ENCODE measurements around the gene PYGM.

- no peak for TF ChIP-seq POLR2A (IDR thresholded peaks at IDR 0.05)
- TF ChIP-seq, protein P1, sequence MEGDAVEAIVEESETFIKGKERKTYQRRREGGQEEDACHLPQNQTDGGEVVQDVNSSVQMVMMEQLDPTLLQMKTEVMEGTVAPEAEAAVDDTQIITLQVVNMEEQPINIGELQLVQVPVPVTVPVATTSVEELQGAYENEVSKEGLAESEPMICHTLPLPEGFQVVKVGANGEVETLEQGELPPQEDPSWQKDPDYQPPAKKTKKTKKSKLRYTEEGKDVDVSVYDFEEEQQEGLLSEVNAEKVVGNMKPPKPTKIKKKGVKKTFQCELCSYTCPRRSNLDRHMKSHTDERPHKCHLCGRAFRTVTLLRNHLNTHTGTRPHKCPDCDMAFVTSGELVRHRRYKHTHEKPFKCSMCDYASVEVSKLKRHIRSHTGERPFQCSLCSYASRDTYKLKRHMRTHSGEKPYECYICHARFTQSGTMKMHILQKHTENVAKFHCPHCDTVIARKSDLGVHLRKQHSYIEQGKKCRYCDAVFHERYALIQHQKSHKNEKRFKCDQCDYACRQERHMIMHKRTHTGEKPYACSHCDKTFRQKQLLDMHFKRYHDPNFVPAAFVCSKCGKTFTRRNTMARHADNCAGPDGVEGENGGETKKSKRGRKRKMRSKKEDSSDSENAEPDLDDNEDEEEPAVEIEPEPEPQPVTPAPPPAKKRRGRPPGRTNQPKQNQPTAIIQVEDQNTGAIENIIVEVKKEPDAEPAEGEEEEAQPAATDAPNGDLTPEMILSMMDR (IDR thresholded peaks at IDR 0.05 in 8 of 11, conservative IDR thresholded peaks at IDR 0.05 in 3 of 11) = no peak
Measured at GRCh38 chr11:64724863-64725532, 34.8 kb downstream of the PYGM start.
